ENCODE data around the gene DENND2D.

DNA sequence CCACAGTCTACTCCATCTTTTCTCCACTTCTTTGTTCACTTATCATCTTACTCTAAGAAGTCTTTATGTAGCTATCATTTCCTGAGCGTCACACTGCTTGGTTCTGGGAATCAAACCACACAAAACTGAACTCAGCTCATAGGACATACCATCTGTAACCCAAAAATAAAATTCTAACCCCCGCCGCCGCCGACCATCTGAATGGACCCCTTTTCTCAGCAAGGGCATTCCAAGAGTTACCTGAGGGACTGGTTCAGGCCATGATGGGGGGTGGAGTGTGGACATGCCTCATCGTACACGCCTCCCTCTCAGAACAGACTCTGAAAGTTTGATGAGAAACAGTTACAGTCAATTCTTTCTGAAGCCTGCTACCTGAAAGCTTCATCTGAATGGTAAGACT lies 14.4 kb upstream of the DENND2D start:
- no peak for TF ChIP-seq EZH2phosphoT487 (conservative IDR thresholded peaks at IDR 0.05; ENCODE audit: low read length)
- TF ChIP-seq, protein P1, sequence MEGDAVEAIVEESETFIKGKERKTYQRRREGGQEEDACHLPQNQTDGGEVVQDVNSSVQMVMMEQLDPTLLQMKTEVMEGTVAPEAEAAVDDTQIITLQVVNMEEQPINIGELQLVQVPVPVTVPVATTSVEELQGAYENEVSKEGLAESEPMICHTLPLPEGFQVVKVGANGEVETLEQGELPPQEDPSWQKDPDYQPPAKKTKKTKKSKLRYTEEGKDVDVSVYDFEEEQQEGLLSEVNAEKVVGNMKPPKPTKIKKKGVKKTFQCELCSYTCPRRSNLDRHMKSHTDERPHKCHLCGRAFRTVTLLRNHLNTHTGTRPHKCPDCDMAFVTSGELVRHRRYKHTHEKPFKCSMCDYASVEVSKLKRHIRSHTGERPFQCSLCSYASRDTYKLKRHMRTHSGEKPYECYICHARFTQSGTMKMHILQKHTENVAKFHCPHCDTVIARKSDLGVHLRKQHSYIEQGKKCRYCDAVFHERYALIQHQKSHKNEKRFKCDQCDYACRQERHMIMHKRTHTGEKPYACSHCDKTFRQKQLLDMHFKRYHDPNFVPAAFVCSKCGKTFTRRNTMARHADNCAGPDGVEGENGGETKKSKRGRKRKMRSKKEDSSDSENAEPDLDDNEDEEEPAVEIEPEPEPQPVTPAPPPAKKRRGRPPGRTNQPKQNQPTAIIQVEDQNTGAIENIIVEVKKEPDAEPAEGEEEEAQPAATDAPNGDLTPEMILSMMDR (IDR thresholded peaks at IDR 0.05; ENCODE audit: insufficient read depth, low read length, poor library complexity, severe bottlenecking): no peak
